Activated CD8-positive, alpha-beta memory T cell treated with anti-CD3 and anti-CD28 coated beads for 24 hours (primary cell): ENCODE measurements around the gene KIF23.

Experiments used
- DNase-seq: peaks from one replicate; pipeline ENCODE4 v3.0.0-alpha.2; 2020

KIF23 gene

DNA sequence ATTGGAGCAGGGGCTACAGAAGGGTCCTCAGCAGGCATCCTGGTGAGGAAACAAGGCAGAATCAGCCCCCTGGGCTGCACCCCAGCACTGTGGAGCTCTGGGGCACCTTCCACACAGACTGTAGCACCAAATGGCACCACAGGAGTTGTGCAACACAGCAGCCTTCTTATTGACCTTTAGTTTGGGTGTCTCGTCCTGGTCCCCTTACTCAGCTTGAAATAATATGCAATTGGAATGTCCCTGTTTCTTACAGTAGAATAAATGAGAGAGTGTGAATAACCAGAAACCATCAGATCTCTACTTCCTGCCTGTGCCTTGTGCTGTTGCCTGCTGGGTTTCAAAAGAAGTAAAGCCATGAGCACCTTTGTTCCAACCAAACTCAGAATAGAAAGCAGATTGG is 82.9 kb downstream of the KIF23 start:
- no peak for DNase-seq

GRCh38 chr15:69497667-69498066 is 83.5 kb downstream of the KIF23 start:
- DNase-seq, result no peak
